NCI-H146 treated with DMSO at 0.1 percent for 48 hours (cell line): Measurements from ENCODE around the gene VNN1.
"Not testable (repeated sequence)": the region's sequence is repeated elsewhere in the genome, so short reads cannot be mapped to it uniquely, and the experiment has no call there.

ENCODE experiments used
- DNase-seq: peaks from one replicate; lab custom pipeline; 2025; ENCODE audit not compliant: unreplicated experiment; lab: John Stamatoyannopoulos, UW

The VNN1 gene

GRCh38 chr6:132725947-132726607, 12.2 kb upstream of the VNN1 start:
- no peak for DNase-seq

- peak; percentile 19 for DNase-seq
Observed at GRCh38 chr6:132725471-132725870, 11.6 kb upstream of the VNN1 start.

- DNase-seq = no peak
Observed at GRCh38 chr6:132719736-132720448, 6.0 kb upstream of the VNN1 start.

GRCh38 chr6:132715881-132716637, 2.2 kb upstream of the VNN1 start:
- no peak for DNase-seq

- DNase-seq = peak; percentile 56
Observed at GRCh38 chr6:132715204-132715603, 1.3 kb upstream of the VNN1 start.

- no peak for DNase-seq
Observed at GRCh38 chr6:132714160-132714559, 305 bp upstream of the VNN1 start.

GRCh38 chr6:132712366-132712765, 1.5 kb downstream of the VNN1 start:
- no peak for DNase-seq

- DNase-seq = no peak
Observed at GRCh38 chr6:132708771-132709170, 5.1 kb downstream of the VNN1 start.

- DNase-seq = no peak
Observed at GRCh38 chr6:132708002-132708401, 5.9 kb downstream of the VNN1 start.

GRCh38 chr6:132706756-132707155, 7.1 kb downstream of the VNN1 start:
- DNase-seq = not testable (repeated sequence)

- no peak for DNase-seq
Observed at GRCh38 chr6:132703936-132704335, 9.9 kb downstream of the VNN1 start.

- no peak for DNase-seq
Observed at GRCh38 chr6:132698608-132699007, 15.2 kb downstream of the VNN1 start.

GRCh38 chr6:132695773-132696172, 18.1 kb downstream of the VNN1 start:
- no peak for DNase-seq

- DNase-seq = no peak
Observed at GRCh38 chr6:132693478-132693877, 20.4 kb downstream of the VNN1 start.

- DNase-seq = no peak
Observed at GRCh38 chr6:132690678-132691077, 23.2 kb downstream of the VNN1 start.

GRCh38 chr6:132687306-132687705, 26.5 kb downstream of the VNN1 start:
- no peak for DNase-seq

- DNase-seq = no peak
Observed at GRCh38 chr6:132686531-132686930, 27.3 kb downstream of the VNN1 start.

- peak; percentile 48 for DNase-seq
Observed at GRCh38 chr6:132685009-132685408, 28.8 kb downstream of the VNN1 start.

GRCh38 chr6:132684272-132684671, 29.6 kb downstream of the VNN1 start:
- no peak for DNase-seq

- no peak for DNase-seq
Observed at GRCh38 chr6:132683543-132683942, 30.3 kb downstream of the VNN1 start.

GRCh38 chr6:132679094-132679493, 34.8 kb downstream of the VNN1 start:
- DNase-seq = not testable (repeated sequence)

GRCh38 chr6:132675749-132676148, 38.1 kb downstream of the VNN1 start:
- DNase-seq = no peak
